HG03025 (cell line): Measurements from ENCODE around the gene N4BP2.
"Not testable (repeated sequence)": the region's sequence is repeated elsewhere in the genome, so short reads cannot be mapped to it uniquely, and the experiment has no call there.

Experiments
- ATAC-seq: cut with Tn5 transposase; IDR thresholded peaks from one replicate; pipeline ENCODE4 v1.9.1; 2021; ENCODE audit warnings: mild to moderate bottlenecking, moderate library complexity; ENCODE audit not compliant: unreplicated experiment, low FRiP score

N4BP2 gene

DNA sequence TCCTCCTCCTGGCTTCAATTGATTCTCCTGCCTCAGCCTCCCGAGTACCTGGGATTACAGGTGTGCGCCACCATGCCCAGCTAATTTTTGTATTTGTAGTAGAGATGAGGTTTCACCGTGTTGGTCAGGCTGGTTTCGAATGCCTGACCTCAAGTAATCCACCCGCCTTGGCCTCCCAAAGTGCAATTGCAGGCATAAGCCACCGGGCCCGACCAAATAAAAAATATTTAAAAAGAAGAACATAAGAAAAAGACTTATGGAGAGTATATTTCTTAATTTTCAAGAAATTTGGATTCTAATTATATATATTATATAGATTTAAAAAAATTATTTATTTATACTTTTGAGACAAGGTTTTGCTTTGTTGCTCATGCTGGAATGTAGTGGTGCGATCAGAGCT is 29.8 kb downstream of the N4BP2 start:
- no peak for ATAC-seq

DNA sequence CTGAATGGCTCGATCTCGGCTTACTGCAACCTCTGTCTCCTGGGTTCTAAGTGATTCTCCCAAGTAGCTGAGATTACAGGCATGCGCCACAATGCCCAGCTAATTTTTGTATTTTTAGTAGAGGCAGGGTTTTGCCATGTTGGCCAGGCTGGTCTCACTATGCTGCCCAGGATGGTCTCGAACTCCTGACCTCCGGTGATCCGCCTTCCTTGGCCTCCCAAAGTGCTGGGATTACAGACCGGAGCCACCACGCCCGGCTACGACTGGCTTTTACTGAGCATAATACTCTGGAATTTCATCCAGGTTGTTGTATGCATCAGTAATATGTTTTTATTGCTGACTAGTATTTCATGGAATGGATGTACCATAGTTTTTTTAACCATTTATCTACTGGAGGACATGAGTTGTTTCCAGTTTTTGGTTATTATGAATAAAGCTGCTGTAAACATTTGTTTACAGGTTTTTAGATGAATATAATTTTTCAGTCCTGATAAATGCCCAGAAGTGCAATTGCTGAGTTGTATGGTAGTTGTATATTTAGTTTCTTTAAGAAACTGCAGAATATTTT is 31.2 kb downstream of the N4BP2 start:
- ATAC-seq: no peak

DNA sequence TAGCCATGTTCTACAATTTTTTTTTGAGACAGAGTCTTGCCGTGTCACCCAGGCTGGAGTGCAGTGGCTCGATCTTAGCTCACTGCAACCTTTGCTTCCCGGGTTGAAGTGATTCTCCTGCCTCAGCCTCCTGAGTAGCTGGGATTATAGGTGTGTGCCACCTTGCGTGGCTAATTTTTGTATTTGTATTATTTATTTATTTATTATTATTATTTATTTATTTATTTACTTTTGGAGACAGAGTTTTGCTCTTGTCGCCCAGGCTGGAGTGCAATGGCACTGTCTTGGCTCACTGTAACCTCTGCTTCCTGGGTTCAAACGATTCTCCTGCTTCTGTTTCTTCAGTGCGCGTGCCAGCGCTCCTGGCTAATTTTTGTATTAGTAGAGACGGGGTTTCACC is 36.8 kb downstream of the N4BP2 start:
- not testable (repeated sequence) for ATAC-seq

DNA sequence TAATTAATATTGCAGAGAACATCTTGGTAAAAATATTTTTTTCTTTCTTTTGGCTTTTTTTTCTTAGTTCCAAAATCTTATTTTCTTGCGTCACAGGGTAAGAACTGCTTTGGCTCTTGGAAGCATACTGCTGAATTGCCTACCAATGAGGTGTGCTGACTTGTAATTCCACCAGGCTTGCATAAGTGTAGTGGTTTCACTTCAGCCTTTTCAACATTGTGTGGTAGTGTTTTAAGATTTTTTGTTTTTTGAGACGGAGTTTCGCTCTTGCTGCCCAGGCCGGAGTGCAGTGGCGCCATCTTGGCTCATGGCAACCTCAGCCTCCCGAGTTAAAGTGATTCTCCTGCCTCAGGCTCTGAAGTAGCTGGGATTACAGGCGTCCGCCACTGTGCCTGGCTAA is 42.4 kb downstream of the N4BP2 start:
- ATAC-seq: no peak

DNA sequence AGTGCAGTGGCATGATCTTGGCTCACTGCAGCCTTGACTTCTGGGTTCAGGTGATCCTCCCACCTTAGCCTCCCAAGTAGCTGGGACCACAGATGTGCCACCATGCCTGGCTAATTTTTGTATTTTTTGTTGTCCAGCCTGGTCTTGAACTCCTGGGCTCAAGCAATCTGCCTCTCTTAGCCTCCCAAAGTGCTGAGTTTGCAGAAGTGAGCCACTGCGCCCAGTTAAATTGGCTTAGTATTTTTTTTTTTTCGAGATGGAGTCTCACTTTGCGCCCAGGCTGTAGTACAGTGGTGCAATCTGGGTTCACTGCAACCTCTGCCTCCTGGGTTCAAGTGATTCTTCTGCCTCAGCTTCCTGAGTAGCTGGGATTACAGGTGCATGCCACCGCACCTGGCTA is 50.5 kb downstream of the N4BP2 start:
- not testable (repeated sequence) for ATAC-seq

DNA sequence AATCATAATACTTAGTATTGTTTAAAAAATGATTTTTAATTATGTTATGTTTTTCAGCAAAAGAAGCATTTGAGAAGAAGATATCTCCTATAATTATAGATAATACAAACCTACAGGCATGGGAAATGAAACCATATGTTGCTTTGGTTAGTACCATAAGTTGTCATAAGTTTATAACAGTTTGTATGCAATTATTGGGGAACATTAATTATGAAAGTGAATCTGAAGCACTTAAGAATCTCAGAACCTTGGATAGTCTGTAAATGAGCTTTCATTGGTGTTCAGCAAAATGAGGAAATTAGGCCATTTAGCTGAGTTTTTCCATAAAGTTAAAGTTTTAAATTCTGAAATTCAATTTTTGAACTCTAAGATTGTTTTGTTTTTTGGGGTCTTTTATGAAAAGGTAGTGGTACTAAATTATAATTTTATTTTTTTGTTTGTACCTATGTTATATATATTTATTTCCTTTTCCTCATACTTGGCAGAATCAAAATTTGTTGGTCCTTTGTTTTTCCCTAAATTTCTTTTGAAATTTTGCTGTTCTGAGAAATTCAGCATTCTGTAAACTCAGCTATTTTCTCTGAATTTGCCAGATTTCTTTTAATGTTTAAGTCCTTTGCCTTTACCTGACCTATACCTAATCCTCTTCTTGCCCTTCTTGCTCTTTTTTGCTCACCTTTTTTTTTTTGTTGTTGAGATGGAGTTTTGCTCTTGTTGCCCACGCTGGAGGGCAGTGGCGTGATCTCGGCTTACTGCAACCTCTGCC is 55.6 kb downstream of the N4BP2 start:
- no peak for ATAC-seq

DNA sequence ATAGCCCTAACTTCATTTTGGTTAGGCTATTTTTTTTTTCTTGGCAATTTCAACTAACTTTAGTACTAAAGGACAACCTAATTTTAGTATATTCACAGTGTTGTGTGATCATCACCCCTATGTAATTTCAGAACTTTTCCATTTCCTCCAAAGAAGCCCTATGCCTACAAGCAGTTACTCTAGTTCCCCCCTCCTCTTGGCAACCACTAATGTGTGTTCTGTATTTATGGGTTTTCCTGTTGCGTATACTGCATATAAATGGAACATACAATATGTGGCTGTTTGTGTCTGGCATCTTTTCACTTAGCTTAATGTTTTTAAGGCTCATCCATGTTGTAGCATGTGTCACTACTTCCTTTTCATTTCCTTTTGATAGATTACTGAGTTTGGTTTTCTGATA is 57.6 kb downstream of the N4BP2 start:
- ATAC-seq: no peak

DNA sequence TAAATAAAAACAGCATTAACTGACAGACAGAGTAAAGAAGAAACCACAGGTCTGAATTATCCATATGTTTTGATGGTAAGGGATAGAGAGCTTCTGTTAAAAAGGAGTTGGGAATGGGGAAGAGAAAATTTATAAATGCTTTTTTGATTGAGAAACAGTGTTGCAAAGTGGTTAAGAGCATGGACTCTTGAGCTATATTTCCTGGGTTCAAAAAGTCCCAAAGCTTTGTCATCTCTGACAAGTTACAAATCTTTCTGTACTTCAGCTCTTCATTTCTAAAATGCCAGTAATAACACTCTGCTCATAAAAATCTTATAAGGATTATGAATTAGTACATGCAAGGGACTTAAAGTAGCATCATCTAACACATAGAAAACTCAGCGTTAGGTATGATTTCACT is 62.2 kb downstream of the N4BP2 start:
- ATAC-seq: no peak

DNA sequence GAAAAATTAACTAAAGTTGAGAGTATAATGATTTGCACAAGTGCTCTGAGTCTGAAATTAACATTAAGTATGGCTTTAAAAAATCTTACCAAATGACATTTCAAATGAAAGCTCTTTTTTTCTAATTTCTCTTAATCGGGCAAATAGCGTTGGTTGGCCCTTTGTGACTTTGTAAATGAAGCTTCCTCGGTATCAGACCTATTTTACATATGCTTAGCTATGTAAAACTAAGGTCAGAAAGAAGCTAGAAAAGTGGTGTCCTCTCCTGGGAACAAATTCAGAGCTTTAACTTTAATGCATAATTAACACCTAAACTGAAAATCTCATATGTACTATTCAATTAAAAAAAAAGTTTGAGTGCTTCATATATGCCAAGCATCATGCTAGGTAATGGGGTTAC is 62.7 kb downstream of the N4BP2 start:
- ATAC-seq: no peak

DNA sequence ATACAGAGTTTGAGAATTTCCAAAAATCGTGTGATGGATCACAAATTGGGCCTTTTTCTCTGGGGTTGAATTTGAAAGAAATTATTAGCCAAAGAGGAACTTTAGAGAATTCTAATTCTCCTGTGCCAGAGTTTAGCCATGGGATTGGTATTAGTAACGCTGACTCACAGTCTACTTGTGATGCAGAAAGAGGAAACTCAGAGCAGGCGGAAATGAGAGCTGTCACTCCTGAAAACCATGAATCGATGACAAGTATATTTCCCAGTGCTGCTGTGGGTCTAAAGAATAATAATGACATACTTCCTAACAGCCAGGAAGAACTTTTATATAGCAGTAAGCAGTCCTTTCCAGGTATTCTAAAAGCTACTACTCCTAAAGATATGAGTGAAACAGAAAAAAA is 64.9 kb downstream of the N4BP2 start:
- ATAC-seq: no peak

DNA sequence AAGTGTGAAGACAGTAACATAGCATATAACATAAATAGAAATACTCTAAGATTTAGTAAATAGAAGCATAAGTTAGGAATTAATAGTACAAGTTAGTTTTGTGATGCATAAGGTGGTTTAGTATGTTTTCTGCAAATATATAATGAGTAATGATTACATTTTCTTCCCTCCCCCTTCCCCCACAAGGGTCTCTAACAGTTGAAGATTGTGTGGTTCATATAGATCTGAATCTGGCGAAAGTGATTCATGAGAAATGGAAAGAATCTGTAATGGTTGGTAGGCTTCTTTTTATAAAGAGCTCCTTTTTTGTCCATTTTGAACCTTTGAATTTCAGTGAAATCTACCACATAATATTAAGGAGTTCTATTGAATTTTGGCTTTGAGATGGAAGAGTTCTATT is 66.3 kb downstream of the N4BP2 start:
- ATAC-seq: no peak

DNA sequence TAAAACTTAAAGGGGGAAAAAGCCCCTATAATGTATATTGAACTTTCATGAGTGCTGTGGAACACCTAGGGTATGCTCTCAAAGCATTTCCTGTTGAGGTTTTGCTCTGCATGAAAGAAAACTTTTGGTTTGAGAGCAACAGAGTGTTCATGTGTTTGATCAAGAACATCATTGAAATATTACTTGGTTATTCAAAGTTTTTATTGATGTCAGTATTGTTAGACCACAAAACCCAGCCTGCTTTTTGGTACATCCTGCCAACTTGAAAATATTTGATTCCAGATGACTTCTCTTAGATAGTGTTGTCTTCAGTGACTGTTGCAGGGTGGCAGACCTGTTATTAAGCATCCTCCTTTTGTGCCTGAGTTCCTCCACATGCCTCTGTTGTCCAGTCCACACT is 68.0 kb downstream of the N4BP2 start:
- ATAC-seq: no peak

DNA sequence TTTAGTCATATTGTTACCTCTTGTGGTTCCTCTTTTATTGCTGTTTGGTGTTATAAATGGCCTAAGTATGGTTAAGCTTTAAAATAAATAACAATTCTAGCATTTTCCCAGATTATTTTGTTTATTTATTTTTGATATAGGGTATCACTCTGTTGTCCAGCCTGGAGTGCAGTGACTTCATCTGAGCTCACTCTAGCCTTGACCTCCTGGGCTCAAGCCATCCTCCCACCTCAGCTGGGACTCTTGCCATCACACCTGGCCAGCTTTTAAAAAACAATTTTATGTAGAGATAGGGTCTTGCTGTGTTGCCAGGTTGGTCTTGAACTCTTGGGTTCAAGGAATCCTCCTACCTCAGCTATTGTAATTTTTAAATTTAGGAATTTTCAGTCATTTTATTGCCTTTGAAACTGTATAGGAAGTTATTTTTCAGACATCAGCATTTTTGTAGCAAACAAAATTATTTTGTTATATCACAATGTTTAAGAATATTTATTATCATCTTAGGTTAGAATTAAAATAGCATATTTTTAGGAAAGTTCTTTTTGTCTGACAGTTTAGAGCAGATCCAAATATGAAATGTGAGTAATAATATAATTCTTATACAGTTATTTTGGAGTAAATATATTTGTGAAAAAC is 73.9 kb downstream of the N4BP2 start:
- no peak for ATAC-seq

DNA sequence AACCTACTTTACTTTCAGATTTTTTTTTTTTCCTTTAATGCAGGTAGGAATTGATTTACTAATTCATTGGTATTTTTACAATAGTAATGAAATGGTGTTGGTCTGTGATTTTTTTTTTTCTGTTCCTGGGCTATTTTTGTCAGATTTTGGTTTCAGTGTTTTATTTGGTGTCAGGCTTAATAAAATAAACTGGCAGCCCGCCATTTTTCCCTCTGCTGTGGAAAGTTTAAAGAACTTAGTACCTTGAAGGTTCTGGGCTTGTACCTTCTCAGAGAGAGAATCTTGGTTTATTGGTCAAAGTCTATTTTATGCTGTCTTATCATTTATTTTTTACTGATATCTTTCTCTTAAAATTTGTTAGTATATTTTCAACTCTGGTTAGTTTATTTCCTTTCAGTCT is 76.2 kb downstream of the N4BP2 start:
- no peak for ATAC-seq

DNA sequence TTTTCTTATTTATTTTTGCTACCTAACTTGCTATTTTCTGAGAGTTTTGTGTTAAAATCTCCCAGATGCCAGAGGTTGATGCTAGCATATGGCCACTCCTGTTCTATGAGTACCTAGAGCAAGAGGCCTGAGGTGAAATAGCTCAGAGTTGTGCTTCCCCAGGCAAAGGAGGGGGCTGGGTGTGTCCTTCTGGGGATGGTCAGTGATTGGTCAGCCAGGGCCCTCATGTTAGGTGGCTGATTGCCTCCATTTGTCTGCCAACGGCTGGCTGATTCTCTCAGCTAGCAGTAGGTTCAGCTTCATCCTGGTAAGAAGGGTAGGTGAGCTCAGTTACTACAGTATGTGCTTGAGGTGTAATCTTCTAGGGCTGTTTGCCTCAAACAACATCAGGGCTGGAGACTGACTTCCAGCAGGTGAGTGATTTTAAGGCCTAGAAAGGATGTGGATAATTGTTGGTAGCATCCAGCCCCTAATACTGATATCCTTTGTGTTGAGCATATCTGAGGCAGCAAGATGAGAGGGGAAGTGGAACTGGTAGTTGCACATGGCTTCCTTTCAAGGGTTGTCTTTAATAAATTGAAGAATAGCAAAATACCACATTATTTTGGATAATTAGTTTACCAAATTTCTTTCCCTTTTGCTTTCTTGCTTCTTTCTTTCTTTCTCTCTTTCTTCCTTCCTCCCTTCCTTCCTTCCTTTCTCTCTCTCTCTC is 77.7 kb downstream of the N4BP2 start:
- ATAC-seq: no peak

DNA sequence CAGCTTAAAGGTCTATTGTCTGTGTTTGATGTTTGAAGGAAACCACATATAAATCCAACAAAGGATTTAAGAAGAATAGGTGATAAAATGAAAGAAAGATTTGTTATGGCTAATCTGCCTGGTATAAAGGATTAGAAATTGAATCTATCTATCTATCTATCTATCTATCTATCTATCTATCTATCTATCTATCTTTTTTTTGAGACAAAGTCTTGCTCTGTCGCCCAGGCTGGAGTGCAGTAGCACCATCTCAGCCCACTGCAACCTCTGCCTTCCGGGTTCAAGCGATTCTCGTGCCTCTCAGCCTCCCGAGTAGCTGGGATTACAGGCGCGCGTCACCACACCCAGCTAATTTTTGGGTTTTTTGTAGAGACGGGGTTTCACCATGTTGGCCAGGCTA is 79.6 kb downstream of the N4BP2 start:
- ATAC-seq: not testable (repeated sequence)

DNA sequence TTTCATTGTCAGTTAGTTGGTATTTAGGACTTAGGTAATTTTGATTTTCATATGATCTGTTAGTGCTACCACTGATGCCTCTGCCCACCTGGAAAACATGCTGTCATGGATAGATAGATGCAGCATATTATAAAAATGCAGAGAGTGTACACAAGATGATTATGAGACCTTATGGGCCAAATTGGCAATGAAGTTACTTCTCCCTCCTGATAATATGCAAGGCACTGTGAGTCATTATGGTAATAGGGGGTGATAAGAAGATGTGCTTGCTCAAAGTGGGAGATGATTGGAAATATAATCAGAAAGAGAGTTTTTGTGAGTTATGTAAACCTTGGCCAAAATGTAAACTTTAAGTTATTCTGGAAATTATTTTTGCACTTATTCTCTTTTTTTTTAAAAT is 83.5 kb downstream of the N4BP2 start:
- no peak for ATAC-seq

DNA sequence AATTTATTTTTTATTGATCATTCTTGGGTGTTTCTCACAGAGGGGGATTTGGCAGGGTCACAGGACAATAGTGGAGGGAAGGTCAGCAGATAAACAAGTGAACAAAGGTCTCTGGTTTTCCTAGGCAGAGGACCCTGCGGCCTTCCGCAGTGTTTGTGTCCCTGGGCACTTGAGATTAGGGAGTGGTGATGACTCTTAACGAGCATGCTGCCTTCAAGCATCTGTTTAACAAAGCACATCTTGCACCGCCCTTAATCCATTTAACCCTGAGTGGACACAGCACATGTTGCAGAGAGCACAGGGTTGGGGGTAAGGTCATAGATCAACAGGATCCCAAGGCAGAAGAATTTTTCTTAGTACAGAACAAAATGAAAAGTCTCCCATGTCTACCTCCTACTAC is 83.9 kb downstream of the N4BP2 start:
- not testable (repeated sequence) for ATAC-seq

DNA sequence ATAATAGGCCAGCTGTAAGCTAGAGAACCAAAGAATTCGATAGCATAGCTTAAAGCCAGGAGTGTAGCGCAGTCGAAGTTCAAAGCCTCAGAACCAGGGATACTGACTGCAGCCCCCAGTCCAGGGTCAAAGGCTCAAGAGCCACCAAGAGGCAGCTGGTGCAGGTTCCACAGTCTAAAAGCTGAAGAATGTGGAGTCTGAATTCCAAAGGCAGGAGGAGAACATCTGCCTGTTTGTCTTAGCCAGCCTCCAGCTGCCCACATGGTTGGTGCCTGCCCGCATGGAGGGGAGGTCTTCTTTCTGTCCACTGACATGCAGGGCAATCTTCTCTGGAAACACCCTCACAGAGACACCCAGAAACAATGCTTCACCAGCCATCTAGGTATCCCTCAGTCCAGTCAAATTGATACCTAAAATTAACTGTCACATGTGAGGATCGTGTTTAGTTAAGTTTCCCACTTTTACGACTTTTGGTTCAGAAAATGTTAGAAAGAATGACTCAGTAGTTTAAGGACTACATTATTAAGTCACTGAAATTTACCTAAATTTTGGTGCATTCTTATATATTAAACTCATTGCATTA is 87.4 kb downstream of the N4BP2 start:
- ATAC-seq: no peak

DNA sequence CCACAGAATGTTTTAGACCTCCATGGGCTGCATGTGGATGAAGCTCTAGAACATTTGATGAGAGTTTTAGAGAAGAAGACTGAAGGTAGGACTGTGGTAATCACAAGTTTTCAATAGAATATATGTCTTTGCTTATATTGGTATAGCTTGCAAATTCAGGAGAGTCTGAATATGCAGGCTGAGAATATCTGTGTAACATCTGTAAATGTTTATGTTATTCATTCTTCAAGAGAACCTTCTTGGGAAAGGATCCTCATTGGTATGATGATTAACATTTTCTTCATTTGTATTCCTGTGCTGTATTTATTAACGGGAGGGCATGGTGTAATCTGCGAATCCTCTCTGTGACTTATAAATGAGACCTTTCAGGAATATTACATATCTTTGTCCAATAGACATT is 88.1 kb downstream of the N4BP2 start:
- ATAC-seq: no peak

DNA sequence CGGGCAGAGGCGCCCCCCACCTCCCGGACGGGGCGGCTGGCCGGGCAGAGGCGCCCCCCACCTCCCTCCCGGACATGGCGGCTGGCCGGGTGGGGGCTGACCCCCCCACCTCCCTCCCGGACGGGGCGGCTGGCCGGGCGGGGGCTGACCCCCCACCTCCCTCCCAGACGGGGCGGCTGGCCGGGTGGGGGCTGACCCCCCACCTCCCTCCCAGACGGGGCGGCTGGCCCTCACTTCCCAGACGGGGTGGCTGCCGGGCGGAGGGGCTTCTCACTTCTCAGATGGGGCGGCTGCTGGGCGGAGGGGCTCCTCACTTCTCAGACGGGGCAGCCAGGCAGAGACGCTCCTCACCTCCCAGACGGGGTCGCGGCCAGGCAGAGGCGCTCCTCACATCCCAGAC is 90.8 kb downstream of the N4BP2 start:
- not testable (repeated sequence) for ATAC-seq
